CD4-positive, CD25-positive, alpha-beta regulatory T cell (primary cell): ENCODE data around the gene SPATA20. TPM values are rescaled to one million over a fixed set of nuclear protein-coding genes. Genes with fewer than 3 reads are reported as not detected.
A peak's percentile ranks its signal among the peaks of the same experiment; 100 is the strongest.

Experiments used
- ATAC-seq, 2 donors: fragments of 150-1000 bp; cut with Tn5 transposase; one replicate each; pipeline ENCODE4 v1.10.0; 2021; ENCODE audit warnings: low read depth in 2 of 2, moderate number of reproducible peaks in 2 of 2, moderate library complexity in 1 of 2
- DNase-seq, 3 donors: peaks; one replicate each; pipeline versions ENCODE4 v3.0.0 to v3.0.0-alpha.2; 2012 to 2022; ENCODE audit warnings: mixed read lengths in 1 of 3
- H3K27ac ChIP-seq: one replicate; pipeline ENCODE4 v1.7.0; 2013; ENCODE audit warnings: mild to moderate bottlenecking, low read length; ENCODE audit not compliant: insufficient read depth, poor library complexity, severe bottlenecking
- H3K27me3 ChIP-seq: one replicate; pipeline ENCODE4 v1.7.0; 2013; ENCODE audit warnings: low read length; ENCODE audit not compliant: control insufficient read depth, insufficient read depth
- H3K36me3 ChIP-seq: one replicate; pipeline ENCODE4 v1.7.0; 2013; ENCODE audit warnings: mild to moderate bottlenecking, low read length, moderate library complexity; ENCODE audit not compliant: control insufficient read depth, insufficient read depth
- H3K4me1 ChIP-seq: 2 replicates; pipeline ENCODE4 v1.7.0; 2013; ENCODE audit warnings: mild to moderate bottlenecking, low read length; ENCODE audit not compliant: insufficient read depth, control insufficient read depth, poor library complexity, severe bottlenecking
- H3K4me3 ChIP-seq: one replicate; pipeline ENCODE4 v1.7.0; 2013; ENCODE audit warnings: low read depth, mild to moderate bottlenecking, low read length, moderate library complexity
- H3K9me3 ChIP-seq, 2 experiments: 1 replicate in 1 of 2; 2 replicates in 1 of 2; pipeline ENCODE4 v1.7.0; 2013; ENCODE audit warnings: low read length in 2 of 2, mild to moderate bottlenecking in 1 of 2, moderate library complexity in 1 of 2; ENCODE audit not compliant: control insufficient read depth in 2 of 2
- H3K27ac Mint-ChIP-seq, 3 donors: one replicate each; pipeline ENCODE4 v1.8.0; 2020 to 2022; ENCODE audit warnings: mild to moderate bottlenecking in 3 of 3, mixed read lengths in 3 of 3, moderate library complexity in 2 of 3
- H3K27me3 Mint-ChIP-seq: one replicate; pipeline ENCODE4 v1.8.0; 2022; ENCODE audit warnings: mild to moderate bottlenecking, mixed read lengths
- H3K36me3 Mint-ChIP-seq: one replicate; pipeline ENCODE4 v1.8.0; 2020; ENCODE audit warnings: mixed read lengths
- H3K4me1 Mint-ChIP-seq, 4 donors: one replicate each; pipeline ENCODE4 v1.8.0; 2020 to 2022; ENCODE audit warnings: mixed read lengths in 4 of 4, mild to moderate bottlenecking in 1 of 4
- H3K4me3 Mint-ChIP-seq, 4 donors: one replicate each; pipeline ENCODE4 v1.8.0; 2020 to 2022; ENCODE audit warnings: mild to moderate bottlenecking in 4 of 4, mixed read lengths in 4 of 4, moderate library complexity in 3 of 4
- H3K9me3 Mint-ChIP-seq, 7 donors: one replicate each; pipeline ENCODE4 v1.8.0; 2020 to 2022; ENCODE audit warnings: mixed read lengths in 7 of 7, mild to moderate bottlenecking in 3 of 7, moderate library complexity in 2 of 7
- polyA plus RNA-seq, 4 donors: library from polyadenylated mRNA; unstranded; fragments of 300-500 nt; fragmentation: Illumina TruSeq; gene quantifications; one replicate each; pipeline ENCODE4 v1.2.3, GENCODE V29; 2021
- total RNA-seq: library from RNA; stranded (reverse); gene quantifications from one replicate; pipeline ENCODE4 v1.2.3, GENCODE V29; 2022

SPATA20 gene
- total and polyA plus RNA-seq, 5 donors from 2014 or later, result 5.8 to 26.8 (median 6.7) TPM

DNA sequence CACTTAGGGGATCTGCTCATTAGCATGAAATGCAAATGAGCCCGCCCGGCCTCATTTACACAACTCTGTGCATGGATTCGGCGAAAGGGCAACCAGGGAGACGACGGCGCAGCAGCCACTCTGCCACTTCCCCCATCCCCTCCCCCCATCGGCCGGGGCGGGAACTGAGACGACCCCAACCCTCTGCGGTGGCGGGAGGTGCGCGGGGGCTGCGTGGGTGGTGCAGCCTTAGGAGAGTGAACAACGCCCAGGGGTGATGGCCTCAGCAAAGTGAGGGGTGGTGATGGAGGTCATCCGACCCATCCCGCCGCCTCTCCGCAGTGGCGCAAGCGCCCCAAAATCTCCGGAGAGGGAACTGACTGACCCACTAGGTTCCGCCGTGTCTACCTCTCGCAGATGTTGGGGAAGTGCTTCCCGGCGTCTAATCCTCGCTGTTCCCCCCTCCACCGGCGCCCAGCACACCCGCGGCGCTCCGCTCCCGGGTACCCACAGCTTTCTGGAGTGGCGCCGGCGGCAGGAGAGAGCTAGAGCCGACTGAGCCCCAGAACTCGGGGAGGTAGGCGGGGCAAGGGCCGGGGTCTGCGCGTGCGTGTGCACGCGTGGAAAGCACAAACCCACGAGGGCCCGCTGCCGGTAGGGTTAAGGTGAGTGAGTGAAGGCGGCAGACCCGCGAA, 12.1 kb downstream of the SPATA20 start:
- Mint-ChIP-seq H3K27me3 (peaks cover 51% of the 10 kb centered on the region), H3K9me3 (no peaks in the 10 kb centered on the region), H3K4me1 (peaks cover 0 to 27% (median 8%) of the 10 kb centered on the region in 4 donors), H3K27ac (no peak overlapping the region), H3K36me3 (peaks cover 3% of the 10 kb centered on the region), H3K4me3 (peak overlapping the region; percentile 81 to 88 (median 84))
- no peak overlapping the region for H3K27ac ChIP-seq
- H3K27me3 ChIP-seq, result peaks cover 22% of the 10 kb centered on the region
- H3K4me3 ChIP-seq, result peak overlapping the region; percentile 26
- no peak for ATAC-seq
- no peaks in the 10 kb centered on the region for H3K36me3 ChIP-seq
- H3K4me1 ChIP-seq, result peaks cover 39% of the 10 kb centered on the region
- peak in 1 of 3 donors; percentile 19 for DNase-seq
- H3K9me3 ChIP-seq, result no peaks in the 10 kb centered on the region

DNA sequence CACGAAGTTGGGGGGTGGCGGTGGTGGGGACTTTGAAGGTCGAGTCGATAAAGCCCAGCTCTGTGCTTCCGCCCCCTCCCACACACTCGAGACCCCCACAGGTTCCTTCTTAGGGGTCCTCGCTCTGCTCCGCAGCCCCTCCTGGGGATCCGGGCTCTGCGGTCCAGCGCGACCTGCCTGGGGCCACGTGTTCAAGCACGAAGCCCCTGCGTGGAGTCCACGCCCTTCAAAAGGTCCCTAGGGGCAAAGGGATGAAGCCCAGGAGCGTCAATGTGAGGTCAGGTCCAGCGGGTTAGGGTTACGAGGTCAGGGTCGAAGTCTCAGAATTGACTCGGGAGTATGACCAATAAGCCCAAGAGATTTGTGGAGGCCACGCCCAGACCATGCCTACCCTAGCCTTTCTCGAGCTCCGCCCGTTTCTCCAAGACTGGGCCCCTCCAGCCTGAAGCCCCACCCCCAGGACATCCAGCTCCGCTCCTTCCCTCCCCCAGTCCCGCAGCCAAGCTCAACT, 12.8 kb downstream of the SPATA20 start:
- no peaks in the 10 kb centered on the region for H3K9me3 ChIP-seq
- Mint-ChIP-seq H3K4me1 (peaks cover 0 to 27% (median 8%) of the 10 kb centered on the region in 4 donors), H3K4me3 (peak overlapping the region; percentile 82 to 88 (median 84)), H3K27me3 (peaks cover 57% of the 10 kb centered on the region), H3K36me3 (no peaks in the 10 kb centered on the region), H3K27ac (peak overlapping the region in 1 of 3 donors; percentile 62), H3K9me3 (no peaks in the 10 kb centered on the region)
- ATAC-seq (no peak), DNase-seq (peak; percentile 16 to 37 (median 35))
- H3K27ac ChIP-seq, result no peak overlapping the region
- H3K27me3 ChIP-seq, result peaks cover 22% of the 10 kb centered on the region
- no peaks in the 10 kb centered on the region for H3K36me3 ChIP-seq
- H3K4me1 ChIP-seq, result peaks cover 39% of the 10 kb centered on the region
- peak overlapping the region; percentile 26 for H3K4me3 ChIP-seq

DNA sequence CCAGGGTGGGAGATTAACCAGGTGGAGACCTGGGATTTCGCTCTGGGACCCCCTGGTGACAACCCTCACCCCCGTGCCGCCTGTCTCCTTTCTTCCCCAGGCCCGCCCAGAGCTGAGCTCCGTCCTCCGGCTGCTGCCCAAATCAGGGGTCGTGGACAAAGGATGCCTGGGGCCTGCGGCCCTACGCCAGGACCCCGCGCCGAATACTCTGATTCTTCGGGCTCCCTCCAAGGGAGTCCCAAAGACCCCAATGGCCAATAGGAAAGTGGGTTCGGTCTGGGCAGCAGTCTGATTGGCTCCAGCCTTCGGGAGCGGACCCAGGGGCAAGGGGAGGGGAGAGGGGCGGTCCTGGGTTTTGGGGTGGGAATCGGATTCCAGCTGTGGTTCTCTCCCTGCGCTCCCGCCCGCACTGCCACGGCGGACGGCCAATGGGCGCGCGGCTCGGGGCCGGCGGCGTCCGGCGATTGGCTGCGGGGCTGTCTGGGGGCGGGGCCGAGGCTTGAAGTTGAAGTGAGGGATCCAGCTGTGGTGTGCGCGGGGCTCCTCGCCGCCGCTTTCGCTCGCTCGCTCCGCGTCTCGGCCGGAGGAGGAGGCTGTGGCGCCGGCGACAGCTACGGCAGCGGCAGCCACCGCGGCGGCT, 13.3 kb downstream of the SPATA20 start, which contains the start of gene CACNA1G:
TSS of gene CACNA1G (plus strand) at position 531 of the 640 bp plus-strand sequence. CDS start 745 bp downstream, outside the sequence.
- Histone ChIP-seq H3K36me3 (no peaks in the 10 kb centered on the region), H3K9me3 (no peaks in the 10 kb centered on the region), H3K4me3 (peak within 1 kb of the TSS; percentile 26), H3K27ac (no peak within 1 kb of the TSS), H3K27me3 (peaks cover 22% of the 10 kb centered on the region), H3K4me1 (peaks cover 41% of the 10 kb centered on the region)
- Mint-ChIP-seq H3K27me3 (peaks cover 63% of the 10 kb centered on the region), H3K36me3 (no peaks in the 10 kb centered on the region), H3K27ac (peak within 1 kb of the TSS in 1 of 3 donors; percentile 62), H3K4me1 (peaks cover 0 to 31% (median 8%) of the 10 kb centered on the region in 4 donors), H3K4me3 (peak within 1 kb of the TSS; percentile 82 to 88 (median 84)), H3K9me3 (no peaks in the 10 kb centered on the region)
- peak; percentile 90 to 92 for ATAC-seq
- DNase-seq, result peak; percentile 80 to 84 (median 83)

DNA sequence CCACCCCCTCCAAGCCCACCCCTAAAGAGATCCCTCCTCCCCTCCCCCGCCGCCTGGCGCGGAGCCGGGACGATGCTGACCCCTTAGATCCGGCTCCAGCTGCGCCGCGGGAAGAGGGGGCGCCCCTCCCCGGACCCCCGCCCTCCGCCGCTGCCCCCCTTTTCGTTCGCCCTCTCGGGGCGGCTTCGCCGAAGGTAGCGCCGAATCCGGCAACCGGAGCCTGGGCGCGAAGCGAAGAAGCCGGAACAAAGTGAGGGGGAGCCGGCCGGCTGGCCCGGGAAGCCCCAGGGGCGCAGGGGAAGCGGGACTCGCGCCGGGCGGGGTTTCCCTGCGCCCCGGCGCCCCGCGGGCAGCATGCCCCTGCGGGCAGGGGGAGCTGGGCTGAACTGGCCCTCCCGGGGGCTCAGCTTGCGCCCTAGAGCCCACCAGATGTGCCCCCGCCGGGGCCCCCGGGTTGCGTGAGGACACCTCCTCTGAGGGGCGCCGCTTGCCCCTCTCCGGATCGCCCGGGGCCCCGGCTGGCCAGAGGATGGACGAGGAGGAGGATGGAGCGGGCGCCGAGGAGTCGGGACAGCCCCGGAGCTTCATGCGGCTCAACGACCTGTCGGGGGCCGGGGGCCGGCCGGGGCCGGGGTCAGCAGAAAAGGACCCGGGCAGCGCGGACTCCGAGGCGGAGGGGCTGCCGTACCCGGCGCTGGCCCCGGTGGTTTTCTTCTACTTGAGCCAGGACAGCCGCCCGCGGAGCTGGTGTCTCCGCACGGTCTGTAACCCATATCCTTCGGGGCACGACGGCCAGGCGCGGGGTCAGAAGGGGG, 14.2 kb downstream of the SPATA20 start:
- H3K9me3 Mint-ChIP-seq, result no peaks in the 10 kb centered on the region
- Histone ChIP-seq H3K4me3 (no peak overlapping the region), H3K27me3 (peaks cover 27% of the 10 kb centered on the region), H3K4me1 (peaks cover 42% of the 10 kb centered on the region), H3K27ac (no peak overlapping the region), H3K9me3 (no peaks in the 10 kb centered on the region), H3K36me3 (no peaks in the 10 kb centered on the region)
- H3K27ac Mint-ChIP-seq, result no peak overlapping the region
- H3K4me1 Mint-ChIP-seq, result peaks cover 0 to 35% (median 12%) of the 10 kb centered on the region in 4 donors
- DNase-seq, result no peak
- H3K27me3 Mint-ChIP-seq, result peaks cover 68% of the 10 kb centered on the region
- H3K4me3 Mint-ChIP-seq, result peak overlapping the region in 2 of 4 donors; percentile 31 to 33
- H3K36me3 Mint-ChIP-seq, result no peaks in the 10 kb centered on the region
- no peak for ATAC-seq

DNA sequence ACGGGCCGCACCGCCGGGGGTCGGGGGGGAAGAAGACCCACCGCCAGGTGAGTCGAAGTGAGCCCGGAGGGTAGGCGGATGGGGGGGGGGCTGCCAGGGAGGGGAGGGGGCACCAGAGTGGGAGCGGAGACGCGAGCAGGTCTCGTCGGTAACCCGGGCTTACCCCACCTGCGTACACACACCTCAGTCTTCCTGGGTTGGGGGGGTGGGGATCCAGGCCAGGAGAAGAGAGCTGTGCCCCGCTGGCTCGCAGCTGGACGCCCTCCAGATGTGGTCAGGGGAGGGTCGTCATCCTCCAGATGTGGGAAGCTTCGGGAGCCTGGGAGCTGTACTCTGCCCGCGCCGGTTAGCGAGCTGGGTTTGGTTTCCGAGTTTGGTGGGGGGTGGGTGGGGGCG, 14.8 kb downstream of the SPATA20 start:
- Histone ChIP-seq H3K27ac (no peak overlapping the region), H3K36me3 (no peaks in the 10 kb centered on the region), H3K4me1 (peaks cover 42% of the 10 kb centered on the region), H3K4me3 (no peak overlapping the region), H3K9me3 (no peaks in the 10 kb centered on the region), H3K27me3 (peaks cover 31% of the 10 kb centered on the region)
- ATAC-seq (no peak), DNase-seq (no peak)
- no peaks in the 10 kb centered on the region for H3K9me3 Mint-ChIP-seq
- peaks cover 70% of the 10 kb centered on the region for H3K27me3 Mint-ChIP-seq
- H3K4me1 Mint-ChIP-seq, result peaks cover 0 to 35% (median 13%) of the 10 kb centered on the region in 4 donors
- H3K27ac Mint-ChIP-seq, result no peak overlapping the region
- peak overlapping the region in 3 of 4 donors; percentile 31 to 53 (median 33) for H3K4me3 Mint-ChIP-seq
- H3K36me3 Mint-ChIP-seq, result no peaks in the 10 kb centered on the region

DNA sequence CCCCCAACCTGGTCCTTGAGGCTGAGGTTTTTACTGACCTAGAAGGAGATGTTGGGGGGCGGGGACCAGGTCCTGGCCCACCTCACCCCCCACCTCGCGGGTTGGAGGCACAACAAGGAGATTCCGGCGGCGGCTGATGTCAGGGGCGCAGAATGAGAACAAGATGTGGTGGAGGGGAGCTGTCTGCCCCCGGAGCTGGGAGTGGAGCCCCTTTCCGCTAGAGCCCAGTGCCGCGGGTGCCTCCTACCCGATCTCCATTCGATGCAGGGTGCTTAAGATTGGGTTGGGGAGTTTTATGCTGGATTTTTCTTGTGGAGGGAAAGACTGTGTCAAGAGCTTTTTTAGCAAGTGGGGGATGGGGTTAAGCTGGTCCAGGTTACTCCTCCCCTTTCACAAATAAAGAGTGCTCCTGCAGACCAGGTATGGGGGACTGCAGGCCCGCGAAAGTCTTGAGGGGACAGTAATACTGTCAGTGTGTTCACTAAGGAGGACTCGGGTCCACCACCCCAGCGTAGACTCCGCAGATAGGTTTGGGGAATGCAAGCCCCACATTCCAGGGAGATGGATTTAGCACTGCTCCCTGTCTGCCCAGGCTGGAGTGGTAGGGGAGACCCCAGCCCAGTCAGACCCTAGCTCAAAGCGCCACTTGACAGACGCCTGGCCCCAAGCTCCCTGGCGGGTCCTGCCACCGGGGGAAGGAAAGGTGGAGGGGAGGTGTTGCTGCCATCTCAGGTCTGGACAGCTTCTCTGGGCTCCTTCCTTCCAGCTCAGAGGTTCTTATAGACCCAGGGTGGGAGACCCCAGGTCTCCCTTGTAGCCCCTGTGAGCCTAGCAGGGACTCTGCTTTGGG, 15.5 kb downstream of the SPATA20 start:
- Mint-ChIP-seq H3K36me3 (no peaks in the 10 kb centered on the region), H3K9me3 (no peaks in the 10 kb centered on the region), H3K4me1 (peaks cover 0 to 35% (median 13%) of the 10 kb centered on the region in 4 donors), H3K4me3 (peak overlapping the region; percentile 53 to 93 (median 76)), H3K27ac (no peak overlapping the region), H3K27me3 (peaks cover 73% of the 10 kb centered on the region)
- H3K27me3 ChIP-seq, result peaks cover 34% of the 10 kb centered on the region
- no peak overlapping the region for H3K27ac ChIP-seq
- H3K9me3 ChIP-seq, result no peaks in the 10 kb centered on the region
- H3K4me3 ChIP-seq, result no peak overlapping the region
- no peaks in the 10 kb centered on the region for H3K36me3 ChIP-seq
- no peak for ATAC-seq
- DNase-seq, result peak in 1 of 3 donors; percentile 19
- H3K4me1 ChIP-seq, result peaks cover 42% of the 10 kb centered on the region
